Activated CD8-positive, alpha-beta memory T cell treated with anti-CD3 and anti-CD28 coated beads, Interleukin-2, amount 50 U/mL, for 1 hour (primary cell): ENCODE results near the gene DHDDS.
"Not testable (repeated sequence)": the region's sequence is repeated elsewhere in the genome, so short reads cannot be mapped to it uniquely, and the experiment has no call there.

ENCODE experiments used
- DNase-seq: peaks from one replicate; pipeline ENCODE4 v3.0.0-alpha.2; 2020; ENCODE audit errors: extremely low read depth

Gene DHDDS, protein sequence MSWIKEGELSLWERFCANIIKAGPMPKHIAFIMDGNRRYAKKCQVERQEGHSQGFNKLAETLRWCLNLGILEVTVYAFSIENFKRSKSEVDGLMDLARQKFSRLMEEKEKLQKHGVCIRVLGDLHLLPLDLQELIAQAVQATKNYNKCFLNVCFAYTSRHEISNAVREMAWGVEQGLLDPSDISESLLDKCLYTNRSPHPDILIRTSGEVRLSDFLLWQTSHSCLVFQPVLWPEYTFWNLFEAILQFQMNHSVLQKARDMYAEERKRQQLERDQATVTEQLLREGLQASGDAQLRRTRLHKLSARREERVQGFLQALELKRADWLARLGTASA

DNA sequence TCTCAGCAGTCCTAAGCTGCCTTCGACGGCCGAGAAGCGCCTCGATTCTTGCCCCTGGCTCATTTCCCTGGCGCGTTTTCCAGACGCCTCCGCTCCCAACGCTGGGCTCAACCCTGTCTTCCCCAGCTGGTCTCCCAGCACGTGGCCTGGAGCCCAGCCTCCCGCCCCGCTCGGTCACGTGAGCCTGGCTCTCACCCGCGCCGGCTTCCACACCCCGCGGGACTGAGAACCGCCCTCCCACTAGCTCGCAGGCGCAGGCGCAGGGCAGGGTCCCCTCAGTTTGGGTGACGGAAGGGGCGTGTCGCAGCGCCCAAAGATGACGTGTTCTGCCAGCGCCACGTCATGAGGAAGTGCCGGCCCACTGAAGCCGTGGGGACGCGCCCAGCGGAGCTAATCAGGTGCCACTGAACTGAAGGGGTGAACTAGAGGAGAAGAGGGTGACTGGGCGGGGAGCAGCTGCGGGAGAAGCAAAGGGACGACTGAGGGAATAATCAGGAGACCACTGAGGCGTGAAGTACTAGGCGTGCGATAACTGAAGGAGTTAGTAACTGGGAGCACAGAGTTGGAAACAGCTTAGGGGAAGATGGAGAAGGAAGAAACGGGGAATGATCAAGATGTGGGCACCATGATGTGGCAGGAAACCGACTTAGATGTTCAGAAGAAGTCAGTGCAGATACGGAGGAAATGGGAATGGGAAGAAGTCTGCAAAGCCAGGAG is at the start of gene DHDDS:
Gene DHDDS (plus strand): TSS at position 343 of the 717 bp plus-strand sequence. CDS start 625 bp downstream, outside the sequence.
- peak; percentile 93 for DNase-seq

DNA sequence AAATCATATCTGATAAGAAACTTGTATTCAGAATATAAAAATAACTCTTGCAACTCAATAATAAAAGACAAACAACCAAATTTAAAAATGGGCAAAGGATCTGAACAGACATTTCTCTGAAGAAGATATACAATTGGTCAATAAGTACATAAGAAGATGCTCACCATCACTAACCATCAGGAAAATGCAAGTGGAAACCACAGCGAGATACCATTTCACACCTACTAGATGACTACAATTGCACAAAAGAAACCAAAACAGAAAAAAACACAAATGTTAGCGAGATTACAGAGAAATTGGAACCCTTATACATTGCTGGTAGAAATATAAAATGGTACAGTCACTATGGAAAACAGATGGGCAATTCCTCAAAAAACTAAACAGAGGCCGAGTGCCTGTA is 48.0 kb upstream of the DHDDS start:
- no peak for DNase-seq

DNA sequence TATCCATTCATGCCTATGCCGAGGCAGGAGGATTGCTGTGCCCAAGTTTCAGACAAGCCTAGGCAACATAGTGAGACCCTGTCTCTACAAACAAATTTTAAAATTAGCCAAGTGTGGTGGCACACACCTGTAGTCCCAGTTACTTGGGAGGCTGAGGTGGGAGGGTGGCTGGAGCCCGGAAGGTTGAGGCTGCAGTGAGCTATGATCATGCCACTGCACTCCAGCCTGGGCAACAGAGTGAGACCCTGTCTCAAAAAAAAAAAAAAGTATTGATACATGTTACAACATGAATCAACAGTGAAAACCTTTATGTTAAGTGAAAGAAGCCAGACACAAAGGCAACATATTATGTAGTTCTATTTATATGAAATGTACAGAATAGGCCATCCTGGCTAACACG is 47.1 kb upstream of the DHDDS start:
- DNase-seq = not testable (repeated sequence)

DNA sequence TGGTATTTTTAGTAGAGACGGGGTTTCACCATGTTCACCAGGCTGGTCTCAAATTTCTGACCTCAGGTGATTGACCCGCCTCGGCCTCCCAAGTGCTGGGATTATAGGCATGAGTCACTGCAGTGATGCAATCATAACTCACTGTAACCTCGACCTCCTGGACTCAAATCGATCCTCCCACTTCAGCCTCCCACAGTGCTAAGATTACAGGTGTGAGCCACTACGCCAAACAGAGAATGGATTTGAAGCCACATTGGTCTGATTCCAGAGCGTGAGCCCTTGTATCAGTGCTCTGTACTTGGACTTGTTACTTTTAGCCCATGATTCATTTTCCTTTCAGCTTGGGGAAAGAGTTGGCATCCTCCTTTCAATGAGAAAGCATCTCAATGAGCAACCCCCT is 44.7 kb upstream of the DHDDS start:
- DNase-seq = no peak

DNA sequence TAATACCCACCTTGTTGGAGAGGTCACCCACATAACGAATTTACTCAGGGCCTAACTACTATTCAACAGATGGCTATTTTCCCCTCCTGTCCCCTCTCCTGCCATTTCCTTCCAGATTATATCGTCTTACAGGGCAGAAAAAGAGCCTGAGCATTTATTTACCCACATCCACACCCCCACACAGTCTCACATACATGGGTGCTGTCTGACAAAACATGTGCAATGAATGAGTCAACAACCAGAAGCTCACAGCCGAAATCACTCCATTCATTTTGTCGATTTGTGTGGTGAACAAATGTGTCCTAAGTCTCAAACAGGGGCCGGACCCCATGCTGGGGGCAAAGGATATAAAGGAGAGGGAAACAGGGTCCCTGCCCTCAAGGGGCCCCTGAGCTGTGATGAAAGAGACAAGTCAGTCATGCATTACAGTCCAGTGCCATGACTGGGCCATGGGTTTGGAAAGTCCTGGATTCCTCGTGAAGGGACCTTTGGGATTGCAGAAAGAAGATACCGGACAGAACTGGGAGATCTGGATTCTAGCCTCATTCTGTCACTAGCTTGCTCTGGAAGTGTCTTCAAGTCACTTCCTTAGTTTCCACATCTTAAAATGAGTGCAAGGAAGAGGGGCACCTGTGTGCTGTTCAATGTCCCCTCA is 43.2 kb upstream of the DHDDS start:
- no peak for DNase-seq

DNA sequence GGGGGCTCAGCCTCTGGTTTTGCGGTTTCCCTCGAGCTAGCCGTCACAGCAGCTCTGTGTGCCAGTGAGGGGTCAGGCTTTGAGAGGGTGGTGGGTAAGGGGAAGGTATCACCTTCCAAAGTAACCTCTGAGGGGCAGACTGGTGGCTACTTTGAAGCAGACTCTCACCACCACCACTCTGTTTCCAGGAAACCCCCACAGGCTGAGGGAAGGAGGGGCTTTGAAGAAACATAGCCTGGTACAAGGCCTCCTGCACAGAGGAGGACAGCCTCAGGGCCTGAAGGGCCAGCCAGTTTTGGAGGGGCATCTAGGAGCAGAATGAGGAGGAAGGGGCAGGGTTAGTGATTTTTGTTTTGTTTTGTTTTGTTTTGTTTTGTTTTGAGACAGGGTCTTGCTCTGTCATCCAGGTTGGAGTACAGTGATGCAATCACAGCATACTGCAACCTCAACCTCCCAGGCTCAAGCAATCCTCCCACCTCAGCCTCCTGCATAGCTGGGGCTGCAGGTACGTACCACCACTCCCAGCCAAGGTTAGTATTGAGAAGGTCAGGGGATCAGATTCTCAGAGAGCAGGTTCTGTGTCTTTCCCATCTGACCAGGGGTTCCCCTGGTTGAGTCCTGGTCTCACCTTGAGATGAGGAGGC is 42.4 kb upstream of the DHDDS start:
- DNase-seq = no peak

DNA sequence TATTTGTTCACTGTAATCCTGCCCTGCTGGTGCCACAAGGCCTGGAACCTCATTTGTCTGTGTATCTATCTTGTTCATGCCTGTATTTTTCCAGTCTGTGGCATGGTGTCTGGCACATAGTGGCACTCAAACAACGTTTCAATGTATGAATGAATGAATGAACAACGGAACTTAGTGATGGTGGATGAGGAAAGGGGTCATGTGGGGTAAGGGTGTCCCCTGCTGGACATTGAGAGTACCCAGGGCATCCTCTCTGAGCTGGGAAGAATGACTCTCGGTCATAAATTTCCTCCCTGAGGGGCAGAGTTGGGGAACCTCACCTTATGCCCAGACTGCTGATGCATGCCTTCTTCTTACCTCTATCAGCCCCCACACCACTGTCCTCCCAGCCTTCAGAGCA is 40.7 kb upstream of the DHDDS start:
- DNase-seq = no peak

DNA sequence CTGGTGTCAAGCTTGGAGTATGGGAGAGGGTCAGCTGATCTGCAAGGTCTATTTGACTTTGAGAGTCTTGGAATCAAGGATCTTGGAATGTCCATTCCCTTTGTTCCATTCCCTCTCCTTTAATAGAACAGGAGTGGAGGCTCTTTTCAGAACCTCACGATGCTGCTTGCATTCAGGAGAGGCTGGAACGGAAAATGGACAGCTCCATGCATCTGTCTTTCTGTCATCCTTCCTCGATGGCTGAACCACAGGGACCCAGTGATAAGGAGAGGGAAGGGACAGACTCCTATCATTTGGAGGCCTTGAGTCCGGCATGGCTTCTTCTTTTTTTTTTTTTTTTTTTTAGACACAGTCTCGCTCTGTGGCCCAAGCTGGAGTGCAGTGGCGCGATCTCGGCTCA is 36.4 kb upstream of the DHDDS start:
- no peak for DNase-seq

DNA sequence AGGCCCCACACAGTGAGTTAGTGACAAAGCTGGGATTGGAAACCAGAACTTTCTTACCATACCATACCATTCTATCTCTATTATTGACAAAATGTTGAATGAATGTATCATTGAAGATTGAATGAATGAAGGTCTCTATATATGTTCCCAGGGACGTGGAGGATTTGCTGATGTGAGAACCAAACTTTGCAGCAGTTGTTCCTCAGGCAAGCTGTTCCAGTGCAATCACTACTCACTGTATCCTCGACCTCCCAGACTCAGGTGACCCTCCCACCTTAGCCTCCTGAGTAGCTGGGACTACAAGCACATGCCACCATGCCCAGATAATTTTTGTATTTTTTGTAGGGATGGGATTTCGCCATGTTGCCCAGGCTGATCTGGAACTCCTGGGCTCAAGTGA is 33.1 kb upstream of the DHDDS start:
- DNase-seq = no peak

DNA sequence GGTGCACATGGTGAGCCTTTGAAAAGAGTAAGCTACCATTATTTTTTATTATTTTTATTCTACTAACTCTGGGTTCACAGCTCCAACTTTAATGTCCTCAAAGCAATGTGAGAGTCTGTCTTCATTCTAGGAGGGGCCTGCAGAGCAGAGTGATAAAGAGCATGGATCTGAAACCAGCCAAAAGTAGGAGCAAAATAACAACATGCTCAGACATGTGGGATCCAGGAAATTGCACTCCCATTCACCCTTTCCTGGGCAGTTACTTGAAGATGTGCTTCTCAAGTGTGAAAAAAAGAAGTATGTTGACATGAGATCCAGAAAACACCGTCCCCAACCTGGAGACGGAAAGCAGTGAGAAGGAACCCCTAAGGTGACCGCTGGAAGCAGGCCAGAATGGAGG is 30.2 kb upstream of the DHDDS start:
- no peak for DNase-seq

DNA sequence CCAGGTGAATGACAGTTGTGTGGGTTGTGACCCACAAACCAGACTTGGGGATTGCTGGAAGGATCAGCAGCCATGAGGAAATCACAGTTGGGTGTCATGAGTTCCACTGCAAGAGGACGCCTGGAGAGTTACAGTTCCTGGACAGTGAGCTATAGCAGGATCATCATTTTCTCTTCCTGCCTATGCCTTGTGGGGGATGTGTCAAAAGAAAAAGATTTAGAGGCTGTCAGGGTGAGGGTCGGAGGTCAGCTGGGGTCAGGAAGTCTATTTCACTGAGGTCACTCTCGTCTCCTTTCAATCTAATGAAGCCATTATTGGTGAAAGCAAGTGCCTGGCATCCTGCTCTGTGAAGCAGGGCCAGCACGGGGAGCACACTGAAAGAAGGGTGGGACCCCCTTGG is 28.5 kb upstream of the DHDDS start:
- no peak for DNase-seq

DNA sequence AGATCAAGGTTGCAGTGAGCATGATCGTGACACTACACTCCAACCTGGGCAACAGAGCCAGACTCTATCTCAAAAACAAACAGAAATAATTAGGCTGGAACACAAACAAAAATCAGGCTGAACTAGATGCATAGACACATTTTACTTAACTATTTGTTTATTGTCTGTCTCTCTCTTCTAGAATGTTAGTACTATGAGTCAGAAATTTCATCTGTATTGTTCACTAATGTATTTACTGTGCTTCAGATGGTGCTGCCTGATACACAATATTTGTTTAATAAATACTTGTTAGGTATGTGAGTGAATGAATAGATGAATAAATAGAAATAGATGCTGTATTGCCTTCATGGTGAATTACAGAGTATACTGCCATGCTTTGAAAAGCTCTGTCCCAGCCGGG is 27.5 kb upstream of the DHDDS start:
- no peak for DNase-seq

DNA sequence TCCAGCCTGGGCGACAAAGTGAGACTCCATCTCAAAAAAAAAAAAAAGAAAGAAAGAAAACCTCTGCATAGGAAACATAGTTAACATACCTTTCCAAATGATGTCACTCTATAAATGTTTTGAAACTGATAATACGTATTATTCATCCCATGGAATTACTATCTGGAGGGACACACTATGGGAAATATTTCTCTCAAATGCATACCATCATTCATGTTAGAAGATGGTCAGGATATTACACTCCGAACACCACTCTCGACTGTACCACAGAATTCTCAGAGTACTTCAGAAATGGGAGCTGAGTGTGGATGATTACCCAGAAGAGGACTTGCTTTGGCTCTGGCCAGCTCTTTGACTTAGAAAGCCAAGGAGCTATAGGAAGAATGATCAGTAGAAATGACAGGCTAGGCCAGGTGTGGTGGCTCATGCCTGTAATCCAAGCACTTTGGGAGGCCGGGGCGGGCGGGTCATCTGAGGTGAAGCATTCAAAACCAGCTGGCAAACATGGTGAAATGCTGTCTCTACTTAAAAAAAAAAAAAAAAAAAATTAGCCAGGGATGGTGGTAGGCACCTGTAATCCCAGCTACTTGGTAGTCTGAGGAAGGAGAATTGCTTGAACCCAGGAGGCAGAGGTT is 26.7 kb upstream of the DHDDS start:
- DNase-seq = no peak

DNA sequence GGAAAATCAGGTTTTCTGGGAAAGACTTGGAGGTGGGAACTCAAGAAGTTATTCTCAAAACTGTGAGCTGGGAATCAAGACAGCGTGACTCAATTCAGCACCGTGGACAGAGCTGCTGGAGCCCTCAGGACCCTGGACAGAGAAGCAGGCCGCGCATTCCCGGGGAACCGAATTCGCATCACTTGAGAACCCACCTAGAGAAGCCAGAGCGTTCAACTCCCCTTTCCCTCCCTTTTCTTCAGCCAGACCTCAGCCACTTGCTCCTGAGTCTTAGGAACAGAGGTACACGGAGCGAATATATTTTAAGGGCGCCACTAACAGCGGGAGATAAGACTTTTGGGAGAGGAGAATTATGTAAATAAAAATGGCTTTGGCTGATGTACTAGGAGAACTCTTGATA is 23.5 kb upstream of the DHDDS start:
- DNase-seq = peak; percentile 32

DNA sequence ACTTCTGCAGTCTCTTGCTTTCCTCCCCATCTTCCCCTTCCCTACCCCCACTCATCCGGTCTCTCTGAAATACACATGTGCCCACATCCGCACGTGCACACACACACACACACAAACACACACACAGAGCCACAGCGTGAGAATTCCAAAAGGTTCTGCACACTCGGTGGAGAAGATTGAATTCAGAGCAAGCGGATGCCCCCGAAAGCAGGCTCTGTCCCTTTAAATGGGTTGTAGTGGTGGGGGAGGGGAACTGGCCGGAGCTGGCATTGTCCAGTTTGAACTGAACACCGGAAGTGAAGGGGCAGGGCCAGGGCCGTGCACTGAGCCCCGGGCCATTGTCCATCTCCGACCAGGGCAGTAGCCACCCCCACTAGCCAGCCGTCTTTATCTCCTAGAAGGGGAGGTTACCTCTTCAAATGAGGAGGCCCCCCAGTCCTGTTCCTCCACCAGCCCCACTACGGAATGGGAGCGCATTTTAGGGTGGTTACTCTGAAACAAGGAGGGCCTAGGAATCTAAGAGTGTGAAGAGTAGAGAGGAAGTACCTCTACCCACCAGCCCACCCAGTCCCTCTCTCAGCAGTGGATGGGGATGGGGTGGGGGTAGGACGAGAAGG is 22.8 kb upstream of the DHDDS start:
- no peak for DNase-seq

DNA sequence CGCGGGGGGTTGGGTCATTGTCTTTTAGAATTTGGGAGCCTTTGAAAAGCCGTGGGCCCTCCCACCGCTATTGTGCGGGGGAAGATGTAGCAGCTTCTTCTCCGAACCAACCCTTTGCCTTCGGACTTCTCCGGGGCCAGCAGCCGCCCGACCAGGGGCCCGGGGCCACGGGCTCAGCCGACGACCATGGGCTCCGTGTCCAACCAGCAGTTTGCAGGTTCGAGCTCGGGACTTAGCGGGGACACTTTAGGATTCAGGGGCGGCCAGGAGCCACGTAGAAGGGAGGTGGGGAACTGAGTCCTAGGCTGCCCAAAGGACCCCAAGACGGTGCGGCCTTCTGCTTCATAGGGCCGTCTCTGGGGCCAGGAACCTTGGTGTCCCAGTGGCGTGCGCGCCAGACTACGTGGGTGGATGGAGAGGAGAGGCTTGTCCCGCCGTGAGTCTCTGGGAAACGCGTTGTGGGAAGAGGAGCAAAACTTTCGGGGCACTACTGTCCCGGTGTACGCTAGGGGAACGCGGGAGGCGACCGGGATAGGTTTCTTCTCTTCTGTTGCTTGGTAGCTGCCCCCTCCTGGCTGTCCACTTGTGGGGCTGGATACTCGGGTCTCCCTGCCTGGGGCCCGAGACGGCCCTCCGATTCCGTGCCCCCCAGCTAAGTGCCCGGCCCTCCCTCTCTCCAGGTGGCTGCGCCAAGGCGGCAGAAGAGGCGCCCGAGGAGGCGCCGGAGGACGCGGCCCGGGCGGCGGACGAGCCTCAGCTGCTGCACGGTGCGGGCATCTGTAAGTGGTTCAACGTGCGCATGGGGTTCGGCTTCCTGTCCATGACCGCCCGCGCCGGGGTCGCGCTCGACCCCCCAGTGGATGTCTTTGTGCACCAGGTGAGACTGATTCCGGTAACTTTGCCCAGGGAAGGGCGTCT is 21.2 kb upstream of the DHDDS start, which contains the start of gene LIN28A:
Gene LIN28A (plus strand): TSS at position 112 of the 918 bp plus-strand sequence. CDS start 75 bp downstream, at position 187.
- no peak for DNase-seq

DNA sequence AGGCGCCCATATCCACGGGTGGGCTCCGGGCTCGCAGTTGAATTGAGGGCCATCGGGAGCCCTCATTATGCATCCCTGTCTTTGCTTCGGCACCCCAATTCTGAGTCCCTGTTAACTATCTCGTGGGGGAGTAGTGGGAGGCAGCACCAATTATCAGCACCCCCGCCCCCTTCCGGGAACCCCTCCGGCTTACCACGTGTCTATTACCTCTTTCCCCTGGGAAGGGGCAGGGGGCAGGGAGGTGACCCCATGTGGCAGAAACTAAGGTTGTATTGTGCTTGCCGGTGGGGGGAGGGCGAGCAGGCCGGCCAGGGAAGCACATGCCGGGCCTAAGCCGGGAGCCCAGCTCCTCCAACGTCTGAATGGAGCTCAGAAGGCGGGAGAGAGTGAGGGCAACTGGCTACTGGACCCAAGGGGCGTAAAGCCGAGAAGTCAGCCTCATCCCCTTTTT is 20.5 kb upstream of the DHDDS start:
- DNase-seq = no peak

DNA sequence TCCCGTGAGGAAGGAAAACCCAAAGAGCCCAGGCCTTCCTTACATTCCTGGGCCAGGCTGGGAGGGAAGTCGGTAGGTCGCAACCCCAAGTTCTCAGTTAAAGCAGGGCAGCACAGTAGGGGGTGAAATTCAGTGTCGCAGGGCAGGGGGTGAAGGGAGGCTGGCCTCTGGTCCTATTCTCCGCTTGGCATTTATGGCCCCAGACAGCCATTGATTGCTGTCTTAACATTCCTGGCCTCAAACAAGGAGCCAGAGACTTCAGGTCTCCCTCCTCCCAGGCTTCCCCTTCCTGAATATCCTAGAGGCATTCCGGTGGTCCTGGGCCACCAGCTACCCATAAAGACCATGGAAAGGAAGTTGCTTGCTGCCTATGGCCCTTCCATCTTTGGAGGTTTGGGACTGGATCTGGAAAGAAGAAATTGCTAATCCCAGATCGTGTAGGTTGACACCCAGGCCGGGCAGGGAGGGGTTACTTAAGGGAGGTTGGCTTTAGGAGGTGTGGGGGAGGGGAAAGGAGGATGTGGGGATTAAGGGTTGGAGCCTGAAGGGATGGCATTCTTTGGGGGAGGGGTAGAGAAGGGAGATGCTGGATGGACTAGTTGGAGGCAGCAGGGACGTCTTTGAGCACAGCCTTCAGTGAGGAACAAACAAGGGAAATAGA is 19.8 kb upstream of the DHDDS start:
- no peak for DNase-seq

DNA sequence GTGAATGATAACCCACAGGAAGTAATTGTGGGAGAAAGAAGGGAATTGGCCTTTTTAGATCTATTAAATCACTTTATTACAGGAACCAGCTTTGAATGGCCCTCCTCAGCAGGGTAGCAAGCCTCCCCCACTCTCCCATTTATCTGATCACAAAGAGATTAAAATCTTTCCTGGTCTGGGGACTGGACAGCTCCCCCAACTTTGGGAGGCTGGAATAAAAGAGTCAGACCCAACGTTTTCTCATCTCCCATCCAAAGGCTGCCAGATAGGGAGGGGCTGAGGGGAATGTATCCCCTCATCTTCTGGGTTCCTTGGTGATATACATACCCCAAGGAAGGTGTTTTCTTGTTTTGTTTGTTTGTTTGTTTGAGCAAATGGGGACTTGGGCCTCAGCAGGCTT is 19.1 kb upstream of the DHDDS start:
- no peak for DNase-seq
